ENCODE results near the gene NID1.

Gene NID1

GRCh38 chr1:236073307-236073897 lies 8.5 kb upstream of the NID1 start:
- no peak overlapping the region for H3K4me3 ChIP-seq (ENCODE audit: low read depth, low read length)
- in situ Hi-C loops (cut with HindIII; ENCODE audit: low sequenced_read_pairs): no loop called here
- DNase-seq (ENCODE audit: low read depth, low spot score): no peak
- no peak for TF ChIP-seq CTCF (IDR thresholded peaks at IDR 0.05; ENCODE audit: low read depth, low read length)

- in situ Hi-C loops (cut with HindIII; ENCODE audit: low sequenced_read_pairs): no loop called here
- TF ChIP-seq CTCF (IDR thresholded peaks at IDR 0.05; ENCODE audit: low read depth, low read length): no peak
- H3K4me3 ChIP-seq (ENCODE audit: low read depth, low read length): no peak overlapping the region
- no peak for DNase-seq (ENCODE audit: low read depth, low spot score)
Observed at GRCh38 chr1:236072001-236072400, 7.1 kb upstream of the NID1 start.

GRCh38 chr1:236070753-236071152 lies 5.9 kb upstream of the NID1 start:
- DNase-seq (ENCODE audit: low read depth, low spot score): no peak
- no peak for TF ChIP-seq CTCF (IDR thresholded peaks at IDR 0.05; ENCODE audit: low read depth, low read length)

GRCh38 chr1:236069796-236070195 lies 4.9 kb upstream of the NID1 start:
- no peak for TF ChIP-seq CTCF (IDR thresholded peaks at IDR 0.05; ENCODE audit: low read depth, low read length)
- H3K4me3 ChIP-seq (ENCODE audit: low read depth, low read length): no peak overlapping the region
- in situ Hi-C loops (cut with HindIII; ENCODE audit: low sequenced_read_pairs): no loop called here
- DNase-seq (ENCODE audit: low read depth, low spot score): no peak

More at GRCh38 chr1:236070753-236071152, 5.9 kb upstream of the NID1 start:
- in situ Hi-C loops (cut with HindIII; ENCODE audit: low sequenced_read_pairs): no loop called here
- H3K4me3 ChIP-seq (ENCODE audit: low read depth, low read length): no peak overlapping the region

GRCh38 chr1:236067854-236068454 lies 3.1 kb upstream of the NID1 start:
- TF ChIP-seq CTCF (IDR thresholded peaks at IDR 0.05; ENCODE audit: low read depth, low read length): no peak
- no peak overlapping the region for H3K4me3 ChIP-seq (ENCODE audit: low read depth, low read length)
- DNase-seq (ENCODE audit: low read depth, low spot score): peak; percentile 55
- in situ Hi-C loops (cut with HindIII; ENCODE audit: low sequenced_read_pairs): no loop called here

GRCh38 chr1:236066828-236067386 lies 2.0 kb upstream of the NID1 start:
- H3K4me3 ChIP-seq (ENCODE audit: low read depth, low read length): no peak overlapping the region
- in situ Hi-C loops (cut with HindIII; ENCODE audit: low sequenced_read_pairs): no loop called here
- no peak for DNase-seq (ENCODE audit: low read depth, low spot score)
- no peak for TF ChIP-seq CTCF (IDR thresholded peaks at IDR 0.05; ENCODE audit: low read depth, low read length)

Measured in astrocyte of the spinal cord (primary cell).